Smooth muscle cell (in vitro differentiated cells): Measurements from ENCODE around the gene LHFPL2. TPM values are rescaled to one million over a fixed set of nuclear protein-coding genes. Genes with fewer than 3 reads are reported as not detected.

Experiments used
- DNase-seq: peaks from one replicate; lab custom pipeline; 2025; ENCODE audit not compliant: unreplicated experiment; lab: John Stamatoyannopoulos, UW
- H2AFZ ChIP-seq: fragments of 200-600 bp; sonication (generic); 2 replicates; pipeline ENCODE4 v1.6.0; 2016; ENCODE audit warnings: antibody characterized with exemption, low read depth, mild to moderate bottlenecking
- H3F3A ChIP-seq: fragments of 200-600 bp; sonication (generic); 2 replicates; pipeline ENCODE4 v1.6.0; 2017; ENCODE audit warnings: antibody characterized with exemption, low read depth
- H3K27ac ChIP-seq: fragments of 200-600 bp; sonication (generic); 2 replicates; pipeline ENCODE4 v1.5.1; 2016; ENCODE audit warnings: low read depth, mild to moderate bottlenecking
- H3K27me3 ChIP-seq: fragments of 200-600 bp; sonication (generic); 2 replicates; pipeline ENCODE4 v1.6.1; 2016; ENCODE audit warnings: low read depth, mild to moderate bottlenecking
- H3K36me3 ChIP-seq: fragments of 200-600 bp; sonication (generic); 2 replicates; pipeline ENCODE4 v1.5.1; 2016; ENCODE audit warnings: low read depth
- H3K4me1 ChIP-seq: fragments of 200-600 bp; sonication (generic); 2 replicates; pipeline ENCODE4 v1.5.1; 2016; ENCODE audit warnings: low read depth
- H3K4me2 ChIP-seq: fragments of 200-600 bp; sonication (generic); 2 replicates; pipeline ENCODE4 v1.6.0; 2016; ENCODE audit warnings: mild to moderate bottlenecking
- H3K4me3 ChIP-seq: fragments of 200-600 bp; sonication (generic); 2 replicates; pipeline ENCODE4 v1.5.1; 2016; ENCODE audit warnings: mild to moderate bottlenecking
- H3K79me2 ChIP-seq: fragments of 200-600 bp; sonication (generic); 2 replicates; pipeline ENCODE4 v1.6.0; 2016; ENCODE audit warnings: low read depth, mild to moderate bottlenecking
- H3K9ac ChIP-seq: fragments of 200-600 bp; sonication (generic); 2 replicates; pipeline ENCODE4 v1.6.0; 2016; ENCODE audit warnings: low read depth
- H3K9me3 ChIP-seq: fragments of 200-600 bp; sonication (generic); replicated peaks from 2 replicates; pipeline ENCODE4 v1.5.1; 2016; ENCODE audit warnings: low read depth
- H4K20me1 ChIP-seq: fragments of 200-600 bp; sonication (generic); 2 replicates; pipeline ENCODE4 v1.6.0; 2016; ENCODE audit warnings: low read depth
- CTCF ChIP-seq: fragments of 200-600 bp; sonication (generic); IDR thresholded peaks from 2 replicates; pipeline ENCODE4 v1.5.1; 2017; ENCODE audit warnings: borderline replicate concordance, mild to moderate bottlenecking, antibody characterized with exemption; ENCODE audit not compliant: insufficient read depth, poor library complexity, severe bottlenecking
- WGBS: methylation state at CpG from one replicate; pipeline ENCODE4 v1.1.7; 2016; ENCODE audit warnings: low lambda C conversion rate; 5-methylcytosine and 5-hydroxymethylcytosine counted together
- polyA plus RNA-seq: library from polyadenylated mRNA; unstranded; fragments of >200 nt; fragmentation: Nextera tagmentation; extraction: Ambion mirVana; gene quantifications from 2 replicates; pipeline ENCODE4 v1.2.1, GENCODE V29; 2016
- total RNA-seq: library from RNA; depleted of rRNA; stranded (reverse); fragments of >200 nt; gene quantifications from 2 replicates; pipeline ENCODE4 v1.2.3, GENCODE V29; 2014

LHFPL2 gene
- total and polyA plus RNA-seq, 2 experiments from 2014 or later = 13.4 to 18.6 TPM

GRCh38 chr5:78638973-78639669 lies 9.5 kb downstream of the LHFPL2 start:
- TF ChIP-seq CTCF = no peak

GRCh38 chr5:78638423-78638822 lies 10.1 kb downstream of the LHFPL2 start:
- WGBS = 22% methylated on average over 10 of the region's 10 CpGs
- Histone ChIP-seq H4K20me1 (peaks cover 65% of the 10 kb centered on the region), H3K9me3 (no peaks in the 10 kb centered on the region), H3K79me2 (peaks cover 95% of the 10 kb centered on the region), H3K4me1 (peaks cover 22% of the 10 kb centered on the region), H3K4me3 (no peak overlapping the region), H3F3A (no peaks in the 10 kb centered on the region), H3K27ac (peak overlapping the region; percentile 79), H2AFZ (no peak overlapping the region), H3K36me3 (no peaks in the 10 kb centered on the region), H3K27me3 (no peaks in the 10 kb centered on the region), H3K9ac (peak overlapping the region; percentile 19), H3K4me2 (peak overlapping the region; percentile 32)
- no peak for DNase-seq
- TF ChIP-seq CTCF = no peak

More at GRCh38 chr5:78638973-78639669, 9.5 kb downstream of the LHFPL2 start:
- WGBS = 64% methylated on average over 4 of the region's 4 CpGs
- peak overlapping the region; percentile 19 for H3K9ac ChIP-seq
- peaks cover 95% of the 10 kb centered on the region for H3K79me2 ChIP-seq
- peak overlapping the region; percentile 79 for H3K27ac ChIP-seq
- H3K4me1 ChIP-seq = peaks cover 22% of the 10 kb centered on the region
- no peak overlapping the region for H3K4me3 ChIP-seq
- no peaks in the 10 kb centered on the region for H3F3A ChIP-seq
- no peaks in the 10 kb centered on the region for H3K36me3 ChIP-seq
- H2AFZ ChIP-seq = no peak overlapping the region
- no peak for DNase-seq
- H3K4me2 ChIP-seq = peak overlapping the region; percentile 32
- no peaks in the 10 kb centered on the region for H3K27me3 ChIP-seq
- H4K20me1 ChIP-seq = peaks cover 58% of the 10 kb centered on the region
- H3K9me3 ChIP-seq = no peaks in the 10 kb centered on the region

- no peaks in the 10 kb centered on the region for H3K27me3 ChIP-seq
- TF ChIP-seq CTCF = no peak
- H3K27ac ChIP-seq = peak overlapping the region; percentile 79
- peaks cover 22% of the 10 kb centered on the region for H3K4me1 ChIP-seq
- H3K9ac ChIP-seq = peak overlapping the region; percentile 7
- DNase-seq = no peak
- no peak overlapping the region for H3K4me3 ChIP-seq
- H2AFZ ChIP-seq = no peak overlapping the region
- no peaks in the 10 kb centered on the region for H3K9me3 ChIP-seq
- 75% methylated on average over 5 of the region's 5 CpGs for WGBS
- H3F3A ChIP-seq = no peaks in the 10 kb centered on the region
- peaks cover 70% of the 10 kb centered on the region for H4K20me1 ChIP-seq
- no peaks in the 10 kb centered on the region for H3K36me3 ChIP-seq
- H3K4me2 ChIP-seq = no peak overlapping the region
- H3K79me2 ChIP-seq = peaks cover 95% of the 10 kb centered on the region
Observed at GRCh38 chr5:78637468-78637867, 11.1 kb downstream of the LHFPL2 start.

- H4K20me1 ChIP-seq = peaks cover 71% of the 10 kb centered on the region
- H2AFZ ChIP-seq = no peak overlapping the region
- 32% methylated on average over 1 of the region's 1 CpG for WGBS
- H3K4me2 ChIP-seq = no peak overlapping the region
- H3F3A ChIP-seq = no peaks in the 10 kb centered on the region
- no peak overlapping the region for H3K27ac ChIP-seq
- no peaks in the 10 kb centered on the region for H3K27me3 ChIP-seq
- no peak overlapping the region for H3K9ac ChIP-seq
- no peak overlapping the region for H3K4me3 ChIP-seq
- no peaks in the 10 kb centered on the region for H3K36me3 ChIP-seq
- peaks cover 22% of the 10 kb centered on the region for H3K4me1 ChIP-seq
- H3K79me2 ChIP-seq = peaks cover 94% of the 10 kb centered on the region
- no peak for TF ChIP-seq CTCF
- no peak for DNase-seq
- no peaks in the 10 kb centered on the region for H3K9me3 ChIP-seq
Observed at GRCh38 chr5:78636682-78637081, 11.9 kb downstream of the LHFPL2 start.
